GM06990 (cell line): Measurements from ENCODE around the gene RAI14.
"Not testable (repeated sequence)": the region's sequence is repeated elsewhere in the genome, so short reads cannot be mapped to it uniquely, and the experiment has no call there.

Experiments
- DNase-seq: peaks from one replicate; pipeline ENCODE4 v3.0.0-alpha.2; 2011; ENCODE audit not compliant: insufficient read length; ENCODE audit errors: extremely low read depth
- H3K27me3 ChIP-seq: replicated peaks from 2 replicates; pipeline ENCODE4 v1.6.0; 2011; ENCODE audit warnings: low read length; ENCODE audit not compliant: control insufficient read depth, insufficient read depth
- H3K36me3 ChIP-seq: 2 replicates; pipeline ENCODE4 v1.5.1; 2011; ENCODE audit warnings: low read length; ENCODE audit not compliant: control insufficient read depth, insufficient read depth
- H3K4me3 ChIP-seq: replicated peaks from 2 replicates; pipeline ENCODE4 v1.5.1; 2011; ENCODE audit warnings: low read depth, mild to moderate bottlenecking, control low read depth, low read length
- CTCF ChIP-seq: IDR thresholded peaks from 2 replicates; pipeline ENCODE4 v1.5.1; 2011; ENCODE audit warnings: low read length, control low read depth, mild to moderate bottlenecking, inconsistent platforms; ENCODE audit not compliant: insufficient read depth, poor library complexity, severe bottlenecking

The RAI14 gene

GRCh38 chr5:34721327-34721726 is 65.2 kb downstream of the RAI14 start:
- TF ChIP-seq CTCF: no peak
- H3K4me3 ChIP-seq: no peak overlapping the region
- H3K27me3 ChIP-seq: no peaks in the 10 kb centered on the region
- H3K36me3 ChIP-seq: no peaks in the 10 kb centered on the region
- DNase-seq: no peak

DNA sequence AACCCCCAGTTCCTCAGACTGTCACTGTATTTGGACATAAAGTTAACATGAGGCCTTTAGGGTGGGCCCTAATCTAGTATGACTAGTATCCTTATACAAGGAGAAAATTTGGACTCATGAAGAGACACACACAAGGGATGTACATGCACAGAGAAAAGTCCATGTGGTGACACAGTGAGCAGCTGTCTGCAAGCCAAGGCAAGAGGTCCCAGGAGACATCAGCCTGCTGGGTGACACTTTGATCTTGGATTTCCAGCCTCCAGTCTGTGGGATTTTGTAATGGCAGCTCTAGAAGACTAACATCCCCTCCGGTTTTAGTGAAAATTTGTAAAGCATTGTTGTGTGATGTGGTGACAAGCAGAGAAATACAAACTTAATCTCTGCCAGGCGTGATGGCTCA is 66.1 kb downstream of the RAI14 start:
- no peaks in the 10 kb centered on the region for H3K36me3 ChIP-seq
- no peak for TF ChIP-seq CTCF
- DNase-seq: no peak

GRCh38 chr5:34724741-34725140 is 68.6 kb downstream of the RAI14 start:
- Histone ChIP-seq H3K36me3 (no peaks in the 10 kb centered on the region), H3K4me3 (no peak overlapping the region), H3K27me3 (no peaks in the 10 kb centered on the region)
- TF ChIP-seq CTCF: no peak
- no peak for DNase-seq

More for the DNA sequence above, 66.1 kb downstream of the RAI14 start:
- no peak overlapping the region for H3K4me3 ChIP-seq
- no peaks in the 10 kb centered on the region for H3K27me3 ChIP-seq

- H3K27me3 ChIP-seq, H3K4me3 ChIP-seq, H3K36me3 ChIP-seq, DNase-seq: not testable (repeated sequence)
Measured at GRCh38 chr5:34727166-34727749, 71.1 kb downstream of the RAI14 start.

GRCh38 chr5:34728236-34728635 is 72.1 kb downstream of the RAI14 start:
- DNase-seq: no peak
- H3K36me3 ChIP-seq: no peaks in the 10 kb centered on the region
- H3K27me3 ChIP-seq: no peaks in the 10 kb centered on the region
- TF ChIP-seq CTCF: no peak
- H3K4me3 ChIP-seq: no peak overlapping the region

GRCh38 chr5:34731435-34732232 is 75.5 kb downstream of the RAI14 start:
- Histone ChIP-seq H3K27me3 (no peaks in the 10 kb centered on the region), H3K36me3 (no peaks in the 10 kb centered on the region), H3K4me3 (no peak overlapping the region)
- TF ChIP-seq CTCF: no peak
- DNase-seq: no peak
